Measurements from ENCODE around the gene ETFDH. TPM values are rescaled to one million over a fixed set of nuclear protein-coding genes. Genes with fewer than 3 reads are reported as not detected.
"Not testable (repeated sequence)": the region's sequence is repeated elsewhere in the genome, so short reads cannot be mapped to it uniquely, and the experiment has no call there.

ETFDH gene
- 10 to 100 TPM; 19.5 to 21.2 TPM for total RNA-seq

GRCh38 chr4:158671915-158672806 is at the start of gene ETFDH:
ETFDH (plus strand) TSS chr4:158672296; CDS start chr4:158672457, 161 bp downstream.
- H3K27ac Mint-ChIP-seq, result peak within 1 kb of the TSS; percentile 97
- peaks cover 5% of the 10 kb centered on the region for H3K36me3 Mint-ChIP-seq (ENCODE audit: low read depth)
- ChIA-PET POLR2A (interaction anchor here (0.8 to 1.4 kb wide), 2 partner anchors 82 to 401 kb away, joined by 3 read pairs; no protein-coding TSS in a partner anchor), CTCF (interaction anchor here (0.9 to 1.0 kb wide), 2 partner anchors 9 to 52 kb away, joined by 3 to 4 read pairs; no protein-coding TSS in a partner anchor)
- no peaks in the 10 kb centered on the region for H3K27me3 Mint-ChIP-seq (ENCODE audit: low read depth)
- H3K9me3 Mint-ChIP-seq (ENCODE audit: insufficient read depth), result no peaks in the 10 kb centered on the region
- peaks cover 34% of the 10 kb centered on the region for H3K4me1 Mint-ChIP-seq (ENCODE audit: low read depth)
- DNase-seq (peak; percentile 98), ATAC-seq (peak; percentile 92)
- H3K4me3 Mint-ChIP-seq, result peak within 1 kb of the TSS; percentile 97

GRCh38 chr4:158624889-158625478 is 47.1 kb upstream of the ETFDH start:
- no peak for ATAC-seq
- POLR2A ChIA-PET, result no interaction called here

GRCh38 chr4:158625544-158625943 is 46.6 kb upstream of the ETFDH start:
- ChIA-PET CTCF (no interaction called here), POLR2A (no interaction called here)
- Mint-ChIP-seq H3K4me1 (ENCODE audit: low read depth) (no peaks in the 10 kb centered on the region), H3K27ac (no peak overlapping the region), H3K27me3 (ENCODE audit: low read depth) (peaks cover 11% of the 10 kb centered on the region), H3K9me3 (ENCODE audit: insufficient read depth) (no peaks in the 10 kb centered on the region), H3K4me3 (no peak overlapping the region), H3K36me3 (ENCODE audit: low read depth) (no peaks in the 10 kb centered on the region)
- DNase-seq (no peak), ATAC-seq (no peak)

More at GRCh38 chr4:158624889-158625478, 47.1 kb upstream of the ETFDH start:
- H3K9me3 Mint-ChIP-seq (ENCODE audit: insufficient read depth), result no peaks in the 10 kb centered on the region
- H3K36me3 Mint-ChIP-seq (ENCODE audit: low read depth), result no peaks in the 10 kb centered on the region
- H3K4me1 Mint-ChIP-seq (ENCODE audit: low read depth), result no peaks in the 10 kb centered on the region
- H3K4me3 Mint-ChIP-seq, result no peak overlapping the region
- CTCF ChIA-PET, result interaction anchor here (1.8 kb wide), 1 partner anchor 370 kb away, joined by 7 read pairs; no protein-coding TSS in a partner anchor
- DNase-seq, result peak; percentile 21
- peaks cover 9% of the 10 kb centered on the region for H3K27me3 Mint-ChIP-seq (ENCODE audit: low read depth)
- no peak overlapping the region for H3K27ac Mint-ChIP-seq

GRCh38 chr4:158630893-158631292 is 41.2 kb upstream of the ETFDH start:
- ChIA-PET POLR2A (no interaction called here), CTCF (no interaction called here)
- no peak for ATAC-seq
- Mint-ChIP-seq H3K9me3 (ENCODE audit: insufficient read depth) (no peaks in the 10 kb centered on the region), H3K27ac (no peak overlapping the region), H3K4me1 (ENCODE audit: low read depth) (no peaks in the 10 kb centered on the region), H3K36me3 (ENCODE audit: low read depth) (no peaks in the 10 kb centered on the region), H3K4me3 (no peak overlapping the region), H3K27me3 (ENCODE audit: low read depth) (peaks cover 6% of the 10 kb centered on the region)
- DNase-seq, result no peak

GRCh38 chr4:158636619-158637018 is 35.5 kb upstream of the ETFDH start:
- Mint-ChIP-seq H3K27ac (no peak overlapping the region), H3K36me3 (ENCODE audit: low read depth) (no peaks in the 10 kb centered on the region), H3K27me3 (ENCODE audit: low read depth) (peaks cover 3% of the 10 kb centered on the region), H3K9me3 (ENCODE audit: insufficient read depth) (no peaks in the 10 kb centered on the region), H3K4me1 (ENCODE audit: low read depth) (no peaks in the 10 kb centered on the region), H3K4me3 (no peak overlapping the region)
- no peak for DNase-seq
- ChIA-PET CTCF (no interaction called here), POLR2A (no interaction called here)
- no peak for ATAC-seq

- peaks cover 13% of the 10 kb centered on the region for H3K27me3 Mint-ChIP-seq (ENCODE audit: low read depth)
- ATAC-seq (no peak), DNase-seq (no peak)
- no peak overlapping the region for H3K4me3 Mint-ChIP-seq
- H3K36me3 Mint-ChIP-seq (ENCODE audit: low read depth), result no peaks in the 10 kb centered on the region
- no peak overlapping the region for H3K27ac Mint-ChIP-seq
- ChIA-PET POLR2A (no interaction called here), CTCF (no interaction called here)
- H3K9me3 Mint-ChIP-seq (ENCODE audit: insufficient read depth), result no peaks in the 10 kb centered on the region
- H3K4me1 Mint-ChIP-seq (ENCODE audit: low read depth), result no peaks in the 10 kb centered on the region
These were observed 27.7 kb upstream of the ETFDH start for GRCh38 chr4:158644356-158644755.

- H3K27ac Mint-ChIP-seq, result no peak overlapping the region
- H3K4me1 Mint-ChIP-seq (ENCODE audit: low read depth), result no peaks in the 10 kb centered on the region
- peaks cover 13% of the 10 kb centered on the region for H3K27me3 Mint-ChIP-seq (ENCODE audit: low read depth)
- no peaks in the 10 kb centered on the region for H3K9me3 Mint-ChIP-seq (ENCODE audit: insufficient read depth)
- no peaks in the 10 kb centered on the region for H3K36me3 Mint-ChIP-seq (ENCODE audit: low read depth)
- H3K4me3 Mint-ChIP-seq, result no peak overlapping the region
- DNase-seq (no peak), ATAC-seq (no peak)
- POLR2A ChIA-PET, result no interaction called here
- CTCF ChIA-PET, result interaction anchor here (0.6 kb wide), 1 partner anchor 672 kb away, joined by 3 read pairs; no protein-coding TSS in a partner anchor
These were observed 27.3 kb upstream of the ETFDH start for GRCh38 chr4:158644760-158645159.

- no peaks in the 10 kb centered on the region for H3K36me3 Mint-ChIP-seq (ENCODE audit: low read depth)
- ChIA-PET POLR2A (no interaction called here), CTCF (no interaction called here)
- no peaks in the 10 kb centered on the region for H3K4me1 Mint-ChIP-seq (ENCODE audit: low read depth)
- H3K27ac Mint-ChIP-seq, result no peak overlapping the region
- DNase-seq (no peak), ATAC-seq (no peak)
- no peaks in the 10 kb centered on the region for H3K9me3 Mint-ChIP-seq (ENCODE audit: insufficient read depth)
- no peak overlapping the region for H3K4me3 Mint-ChIP-seq
- peaks cover 6% of the 10 kb centered on the region for H3K27me3 Mint-ChIP-seq (ENCODE audit: low read depth)
These were observed 22.9 kb upstream of the ETFDH start for GRCh38 chr4:158649111-158649680.

GRCh38 chr4:158652920-158653319 is 19.2 kb upstream of the ETFDH start:
- DNase-seq (no peak), ATAC-seq (no peak)
- Mint-ChIP-seq H3K9me3 (ENCODE audit: insufficient read depth) (no peaks in the 10 kb centered on the region), H3K4me1 (ENCODE audit: low read depth) (no peaks in the 10 kb centered on the region), H3K27ac (no peak overlapping the region), H3K36me3 (ENCODE audit: low read depth) (no peaks in the 10 kb centered on the region), H3K4me3 (peak overlapping the region; percentile 48), H3K27me3 (ENCODE audit: low read depth) (peaks cover 2% of the 10 kb centered on the region)
- ChIA-PET CTCF (no interaction called here), POLR2A (no interaction called here)

- no peaks in the 10 kb centered on the region for H3K27me3 Mint-ChIP-seq (ENCODE audit: low read depth)
- no peak overlapping the region for H3K27ac Mint-ChIP-seq
- no peaks in the 10 kb centered on the region for H3K36me3 Mint-ChIP-seq (ENCODE audit: low read depth)
- no peaks in the 10 kb centered on the region for H3K4me1 Mint-ChIP-seq (ENCODE audit: low read depth)
- ChIA-PET CTCF (no interaction called here), POLR2A (no interaction called here)
- H3K9me3 Mint-ChIP-seq (ENCODE audit: insufficient read depth), result no peaks in the 10 kb centered on the region
- no peak overlapping the region for H3K4me3 Mint-ChIP-seq
- no peak for ATAC-seq
- no peak for DNase-seq
These were observed 15.7 kb upstream of the ETFDH start for GRCh38 chr4:158656439-158656838.

GRCh38 chr4:158657291-158657690 is 14.8 kb upstream of the ETFDH start:
- POLR2A ChIA-PET, result no interaction called here
- no peak for DNase-seq
- no peak overlapping the region for H3K4me3 Mint-ChIP-seq
- H3K27me3 Mint-ChIP-seq (ENCODE audit: low read depth), result no peaks in the 10 kb centered on the region
- H3K27ac Mint-ChIP-seq, result no peak overlapping the region
- CTCF ChIA-PET, result no interaction called here
- no peaks in the 10 kb centered on the region for H3K36me3 Mint-ChIP-seq (ENCODE audit: low read depth)
- ATAC-seq, result no peak
- H3K9me3 Mint-ChIP-seq (ENCODE audit: insufficient read depth), result no peaks in the 10 kb centered on the region
- no peaks in the 10 kb centered on the region for H3K4me1 Mint-ChIP-seq (ENCODE audit: low read depth)

- H3K4me1 Mint-ChIP-seq (ENCODE audit: low read depth); H3K27me3 Mint-ChIP-seq (ENCODE audit: low read depth); DNase-seq; POLR2A ChIA-PET; CTCF ChIA-PET; ATAC-seq; H3K9me3 Mint-ChIP-seq (ENCODE audit: insufficient read depth); H3K27ac Mint-ChIP-seq; H3K4me3 Mint-ChIP-seq: not testable (repeated sequence)
- H3K36me3 Mint-ChIP-seq (ENCODE audit: low read depth), result peaks cover 19% of the 10 kb centered on the region
These were observed 8.8 kb upstream of the ETFDH start for GRCh38 chr4:158663255-158663654.

Data from activated CD8-positive, alpha-beta T cell treated with anti-CD3 and anti-CD28 coated beads, Interleukin-2, amount 10 ng/mL, durations not matched to agents 7 days and 5 days (primary cell).